Type B pancreatic cell (in vitro differentiated cells): ENCODE data around the gene MOGAT3. TPM values are rescaled to one million over a fixed set of nuclear protein-coding genes. Genes with fewer than 3 reads are reported as not detected.

Experiments used
- DNase-seq: peaks from one replicate; pipeline ENCODE4 v3.0.0; 2021; ENCODE audit warnings: mixed read lengths; ENCODE audit not compliant: unreplicated experiment; ENCODE audit errors: extremely low spot score
- H3K27ac Mint-ChIP-seq: 2 replicates; pipeline ENCODE4 v1.8.0; 2021; ENCODE audit warnings: mild to moderate bottlenecking, mixed read lengths
- H3K27me3 Mint-ChIP-seq: 2 replicates; pipeline ENCODE4 v1.8.0; 2021; ENCODE audit warnings: mixed read lengths
- H3K36me3 Mint-ChIP-seq: 2 replicates; pipeline ENCODE4 v1.8.0; 2021; ENCODE audit warnings: mixed read lengths
- H3K4me1 Mint-ChIP-seq: one replicate; pipeline ENCODE4 v1.8.0; 2021; ENCODE audit warnings: mixed read lengths; ENCODE audit not compliant: unreplicated experiment
- H3K4me3 Mint-ChIP-seq: 2 replicates; pipeline ENCODE4 v1.8.0; 2021; ENCODE audit warnings: mild to moderate bottlenecking, mixed read lengths
- H3K9me3 Mint-ChIP-seq: 2 replicates; pipeline ENCODE4 v1.8.0; 2021; ENCODE audit warnings: mixed read lengths
- total RNA-seq: library from RNA; stranded (reverse); gene quantifications from 2 replicates; pipeline ENCODE4 v1.2.1, GENCODE V29; 2021; ENCODE audit warnings: low replicate concordance
- TF ChIP-seq, protein P1 (sequence below): fragments of 200-600 bp; sonication (generic); conservative IDR thresholded peaks from 2 replicates; pipeline ENCODE4 v1.5.0; 2021; ENCODE audit warnings: antibody characterized with exemption, mild to moderate bottlenecking

MOGAT3 gene
- total RNA-seq, 1 donor from 2014 or later: 0.94 TPM

DNA sequence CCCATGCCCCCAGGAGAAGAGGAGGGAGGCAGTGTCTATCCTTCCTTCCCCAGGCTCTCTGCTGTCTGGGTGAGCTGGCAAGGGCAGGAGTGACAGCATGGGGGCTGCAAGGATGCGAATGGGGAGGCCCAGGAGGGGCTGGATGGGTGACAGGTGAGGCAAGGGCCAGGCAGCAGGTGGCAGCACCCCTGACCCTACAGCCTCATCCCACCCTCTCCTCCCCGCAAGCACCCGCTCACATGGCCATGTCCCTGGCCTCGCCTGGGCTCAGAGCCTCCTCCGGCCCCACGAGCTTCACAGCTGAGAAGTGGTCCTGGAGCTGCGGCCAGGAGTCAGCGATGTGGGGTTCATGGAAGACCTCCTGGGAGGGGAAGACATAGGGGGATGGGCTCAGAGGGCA lies 11.2 kb upstream of the MOGAT3 start:
- Mint-ChIP-seq H3K4me1 (peaks cover 9% of the 10 kb centered on the region), H3K27ac (no peak overlapping the region), H3K36me3 (peaks cover 3% of the 10 kb centered on the region), H3K27me3 (no peaks in the 10 kb centered on the region), H3K9me3 (no peaks in the 10 kb centered on the region), H3K4me3 (no peak overlapping the region)
- no peak for DNase-seq
- TF ChIP-seq, protein P1, sequence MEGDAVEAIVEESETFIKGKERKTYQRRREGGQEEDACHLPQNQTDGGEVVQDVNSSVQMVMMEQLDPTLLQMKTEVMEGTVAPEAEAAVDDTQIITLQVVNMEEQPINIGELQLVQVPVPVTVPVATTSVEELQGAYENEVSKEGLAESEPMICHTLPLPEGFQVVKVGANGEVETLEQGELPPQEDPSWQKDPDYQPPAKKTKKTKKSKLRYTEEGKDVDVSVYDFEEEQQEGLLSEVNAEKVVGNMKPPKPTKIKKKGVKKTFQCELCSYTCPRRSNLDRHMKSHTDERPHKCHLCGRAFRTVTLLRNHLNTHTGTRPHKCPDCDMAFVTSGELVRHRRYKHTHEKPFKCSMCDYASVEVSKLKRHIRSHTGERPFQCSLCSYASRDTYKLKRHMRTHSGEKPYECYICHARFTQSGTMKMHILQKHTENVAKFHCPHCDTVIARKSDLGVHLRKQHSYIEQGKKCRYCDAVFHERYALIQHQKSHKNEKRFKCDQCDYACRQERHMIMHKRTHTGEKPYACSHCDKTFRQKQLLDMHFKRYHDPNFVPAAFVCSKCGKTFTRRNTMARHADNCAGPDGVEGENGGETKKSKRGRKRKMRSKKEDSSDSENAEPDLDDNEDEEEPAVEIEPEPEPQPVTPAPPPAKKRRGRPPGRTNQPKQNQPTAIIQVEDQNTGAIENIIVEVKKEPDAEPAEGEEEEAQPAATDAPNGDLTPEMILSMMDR: no peak

DNA sequence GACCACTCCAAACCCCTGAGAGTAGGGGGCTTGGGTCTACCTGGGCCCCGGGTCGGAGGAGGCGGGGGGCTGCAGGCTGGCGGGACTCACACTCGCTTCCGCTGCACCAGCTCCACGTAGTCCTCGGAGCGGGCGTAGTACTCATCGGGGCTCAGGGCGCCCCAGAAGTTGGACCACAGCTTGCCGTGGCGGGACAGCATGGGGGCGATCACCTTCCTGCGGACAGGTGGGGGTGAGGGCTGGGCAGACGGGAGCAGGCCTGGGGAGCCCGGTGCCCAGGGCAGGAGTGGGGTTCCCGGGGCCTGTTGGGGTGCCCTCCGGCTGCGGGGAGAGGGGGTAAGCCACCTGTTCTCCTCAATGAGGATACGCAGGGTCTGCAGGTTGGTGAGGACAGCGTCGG lies 10.7 kb upstream of the MOGAT3 start:
- Mint-ChIP-seq H3K9me3 (no peaks in the 10 kb centered on the region), H3K4me1 (peaks cover 4% of the 10 kb centered on the region), H3K27ac (no peak overlapping the region), H3K36me3 (peaks cover 3% of the 10 kb centered on the region), H3K4me3 (no peak overlapping the region), H3K27me3 (no peaks in the 10 kb centered on the region)
- DNase-seq: no peak
- TF ChIP-seq, protein P1: no peak

DNA sequence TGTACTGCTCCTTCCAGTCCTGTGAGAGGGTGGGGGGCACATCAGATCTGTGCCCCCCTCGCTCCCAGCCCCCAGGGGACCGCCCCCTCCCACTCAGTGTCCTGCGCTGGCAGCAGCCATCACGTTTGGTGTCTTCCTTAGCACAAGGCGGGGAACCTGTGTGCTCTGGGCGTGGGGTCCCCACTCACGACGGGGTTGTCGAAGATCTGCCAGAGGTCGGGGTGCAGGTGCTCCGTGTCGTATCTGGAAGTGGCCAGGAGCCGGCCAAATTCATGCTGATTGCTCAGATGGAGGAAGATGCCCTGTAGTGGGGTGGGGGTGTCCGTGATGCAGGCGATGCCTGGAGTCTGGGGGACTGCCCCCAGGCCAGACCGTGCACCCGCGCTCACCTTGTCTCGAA lies 9.3 kb upstream of the MOGAT3 start:
- Mint-ChIP-seq H3K27me3 (no peaks in the 10 kb centered on the region), H3K9me3 (no peaks in the 10 kb centered on the region), H3K4me3 (no peak overlapping the region), H3K4me1 (no peaks in the 10 kb centered on the region), H3K27ac (no peak overlapping the region), H3K36me3 (peaks cover 3% of the 10 kb centered on the region)
- no peak for DNase-seq
- TF ChIP-seq, protein P1: no peak

DNA sequence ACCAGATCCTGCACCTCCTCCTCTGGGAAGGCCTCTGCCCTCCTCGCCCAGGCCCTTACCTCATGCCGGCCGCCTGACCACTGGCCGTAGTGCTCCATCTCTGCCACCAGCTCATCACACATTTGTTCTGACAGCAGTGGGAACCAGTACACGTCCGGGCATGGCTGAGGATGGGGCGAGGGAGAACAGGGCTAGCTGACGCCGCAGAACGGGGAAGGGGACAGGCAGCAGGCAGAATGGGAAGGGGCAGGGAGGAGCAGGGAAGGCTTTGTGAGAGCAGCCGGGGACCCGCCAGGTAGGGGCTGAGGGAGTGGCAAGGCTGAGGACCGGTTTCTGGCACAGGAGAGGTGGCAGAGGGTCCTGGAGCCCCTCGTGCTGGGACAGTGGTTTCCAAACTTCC lies 8.0 kb upstream of the MOGAT3 start:
- no peak for DNase-seq
- TF ChIP-seq, protein P1: no peak
- H3K27me3 Mint-ChIP-seq: peaks cover 7% of the 10 kb centered on the region

GRCh38 chr7:101207459-101207858 lies 6.6 kb upstream of the MOGAT3 start:
- Mint-ChIP-seq H3K27ac (no peak overlapping the region), H3K9me3 (no peaks in the 10 kb centered on the region), H3K27me3 (peaks cover 18% of the 10 kb centered on the region), H3K4me3 (no peak overlapping the region), H3K36me3 (no peaks in the 10 kb centered on the region), H3K4me1 (no peaks in the 10 kb centered on the region)
- DNase-seq: no peak
- TF ChIP-seq, protein P1: no peak

More for the DNA sequence above, 8.0 kb upstream of the MOGAT3 start:
- no peak overlapping the region for H3K27ac Mint-ChIP-seq
- no peaks in the 10 kb centered on the region for H3K9me3 Mint-ChIP-seq
- H3K4me1 Mint-ChIP-seq: no peaks in the 10 kb centered on the region
- H3K4me3 Mint-ChIP-seq: no peak overlapping the region
- H3K36me3 Mint-ChIP-seq: no peaks in the 10 kb centered on the region

DNA sequence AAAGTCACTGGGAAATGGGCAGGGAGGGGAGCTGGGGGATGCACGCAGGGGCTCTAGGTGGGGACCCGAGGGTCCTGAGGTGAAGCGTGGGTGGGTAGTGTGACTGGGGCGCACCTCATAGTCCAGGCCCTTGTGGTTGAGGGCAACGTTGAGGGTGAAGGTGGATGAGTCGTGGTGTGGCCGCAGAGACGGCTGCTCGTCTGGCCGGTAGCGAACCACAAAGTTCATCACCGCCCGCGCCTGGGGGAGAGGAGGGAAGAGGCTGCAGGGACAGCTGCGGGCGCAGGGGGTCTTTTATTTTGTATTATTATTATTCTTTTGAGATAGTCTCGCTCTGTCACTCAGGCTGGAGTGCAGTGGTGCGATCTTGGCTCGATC lies 5.8 kb upstream of the MOGAT3 start:
- no peaks in the 10 kb centered on the region for H3K9me3 Mint-ChIP-seq
- TF ChIP-seq, protein P1: no peak
- no peaks in the 10 kb centered on the region for H3K4me1 Mint-ChIP-seq
- DNase-seq: no peak
- no peaks in the 10 kb centered on the region for H3K36me3 Mint-ChIP-seq
- peaks cover 25% of the 10 kb centered on the region for H3K27me3 Mint-ChIP-seq
- H3K27ac Mint-ChIP-seq: no peak overlapping the region
- no peak overlapping the region for H3K4me3 Mint-ChIP-seq
